Endothelial cell of umbilical vein (primary cell): Measurements from ENCODE around the gene LRRC70. TPM values are rescaled to one million over a fixed set of nuclear protein-coding genes. Genes with fewer than 3 reads are reported as not detected.

Experiments used
- BruUV-seq: library from RNA; stranded (reverse); fragments of 400-500 nt; replicated peaks from 2 replicates; lab custom pipeline; 2021; lab: Mats Ljungman, UMichigan
- CTCF ChIA-PET: fragments of 300-600, 350-600 bp; sonication (Branson Sonifier 250); formaldehyde crosslinking; loops from one replicate; lab custom pipeline; 2021; ENCODE audit warnings: antibody characterized with exemption, inconsistent platforms; lab: Charles Lee
- POLR2A ChIA-PET: fragments of 300-600, 350-600 bp; sonication (Branson Sonifier 250); formaldehyde crosslinking; loops from one replicate; lab custom pipeline; 2021; ENCODE audit warnings: antibody characterized with exemption, inconsistent platforms; lab: Charles Lee
- DNase-seq: peaks from one replicate; pipeline ENCODE4 v3.0.0-alpha.2; 2011; ENCODE audit warnings: low read depth, low spot score
- FAIRE-seq: peaks from 2 replicates; lab custom pipeline; 2011; peaks lifted over from hg19 to GRCh38; lab: Jason Lieb, UNC
- H2AFZ ChIP-seq: 2 replicates; pipeline ENCODE4 v1.6.0; 2012; ENCODE audit warnings: low read depth, low read length, control low read depth, inconsistent platforms
- H3K27ac ChIP-seq: 2 replicates; pipeline ENCODE4 v1.5.1; 2011; ENCODE audit warnings: low read depth, mild to moderate bottlenecking, control low read depth, low read length, moderate library complexity; ENCODE audit not compliant: insufficient read depth
- H3K27me3 ChIP-seq, 2 experiments: 2 replicates each; pipeline versions ENCODE4 v1.6.0 to v1.6.1; 2011; ENCODE audit warnings: low read length in 2 of 2, mixed read lengths in 1 of 2; ENCODE audit not compliant: control insufficient read depth in 2 of 2, insufficient read depth in 2 of 2
- H3K36me3 ChIP-seq, 2 experiments: 2 replicates in 1 of 2; 3 replicates in 1 of 2; pipeline ENCODE4 v1.5.1; 2011; ENCODE audit warnings: low read length in 2 of 2, mild to moderate bottlenecking in 1 of 2, moderate library complexity in 1 of 2; ENCODE audit not compliant: control insufficient read depth in 2 of 2, insufficient read depth in 2 of 2; ENCODE audit errors: extremely low read depth in 1 of 2
- H3K4me1 ChIP-seq: 3 replicates; pipeline ENCODE4 v1.5.1; 2011; ENCODE audit warnings: mild to moderate bottlenecking, low read length; ENCODE audit not compliant: control insufficient read depth, insufficient read depth; ENCODE audit errors: extremely low read depth
- H3K4me2 ChIP-seq: 2 replicates; pipeline ENCODE4 v1.6.1; 2011; ENCODE audit warnings: low read length, control low read depth, mixed read lengths; ENCODE audit not compliant: insufficient read depth
- H3K4me3 ChIP-seq, 3 experiments: fragments of 200-600 bp in 1 of 3; sonication (generic), shearing (Covaris generic) in 1 of 3; replicated peaks in 1 of 3; 2 replicates each; pipeline ENCODE4 v1.5.1; 2011 to 2016; ENCODE audit warnings: control low read depth in 3 of 3, low read length in 3 of 3, mild to moderate bottlenecking in 2 of 3, inconsistent platforms in 1 of 3, low read depth in 1 of 3, moderate library complexity in 1 of 3; ENCODE audit not compliant: insufficient read depth in 1 of 3
- H3K79me2 ChIP-seq: 2 replicates; pipeline ENCODE4 v1.6.0; 2012; ENCODE audit warnings: low read length, inconsistent platforms; ENCODE audit not compliant: control insufficient read depth, insufficient read depth
- H3K9ac ChIP-seq: replicated peaks from 2 replicates; pipeline ENCODE3; 2011; ENCODE audit warnings: low read length, control low read depth; ENCODE audit not compliant: insufficient read depth; ENCODE audit errors: extremely low read depth
- H3K9me1 ChIP-seq: replicated peaks from 3 replicates; pipeline ENCODE4 v1.6.0; 2011; ENCODE audit warnings: mild to moderate bottlenecking, low read length; ENCODE audit not compliant: control insufficient read depth, insufficient read depth; ENCODE audit errors: extremely low read depth
- H3K9me3 ChIP-seq: replicated peaks from 2 replicates; pipeline ENCODE4 v1.5.1; 2012; ENCODE audit warnings: low read length, inconsistent platforms; ENCODE audit not compliant: control insufficient read depth, insufficient read depth
- H4K20me1 ChIP-seq: replicated peaks from 2 replicates; pipeline ENCODE3; 2011; ENCODE audit warnings: mild to moderate bottlenecking, low read length; ENCODE audit not compliant: control insufficient read depth, insufficient read depth; ENCODE audit errors: extremely low read depth
- EZH2 ChIP-seq: IDR thresholded peaks from 2 replicates; pipeline ENCODE4 v1.6.1; 2012; ENCODE audit warnings: borderline replicate concordance, low read depth, mild to moderate bottlenecking, moderate library complexity, low read length, inconsistent platforms; ENCODE audit not compliant: severe bottlenecking
- FOS ChIP-seq: IDR thresholded peaks from 2 replicates; pipeline ENCODE4 v1.6.1; 2011; ENCODE audit warnings: mild to moderate bottlenecking, low read length, moderate library complexity, borderline replicate concordance; ENCODE audit not compliant: insufficient read depth
- GATA2 ChIP-seq: IDR thresholded peaks from 2 replicates; pipeline ENCODE4 v1.7.0; 2011; ENCODE audit warnings: low read depth, mild to moderate bottlenecking, moderate library complexity, mixed read lengths, low read length; ENCODE audit not compliant: insufficient read length, insufficient read depth
- JUN ChIP-seq: IDR thresholded peaks from 2 replicates; pipeline ENCODE4 v1.6.1; 2011; ENCODE audit warnings: borderline replicate concordance, low read depth; ENCODE audit not compliant: insufficient read length, insufficient read depth
- MYC ChIP-seq: IDR thresholded peaks from one replicate; pipeline ENCODE4 v1.6.1; 2011; ENCODE audit warnings: mild to moderate bottlenecking, low read depth, low read length
- POLR2A ChIP-seq: IDR thresholded peaks from 2 replicates; pipeline ENCODE4 v1.6.1; 2012; ENCODE audit warnings: low read depth, mild to moderate bottlenecking, control low read depth, low read length
- POLR2AphosphoS5 ChIP-seq: IDR thresholded peaks from 2 replicates; pipeline ENCODE4 v1.6.1; 2012; ENCODE audit warnings: low read depth, mild to moderate bottlenecking, control low read depth, low read length, moderate library complexity; ENCODE audit not compliant: insufficient read depth
- dilution Hi-C: fragments of 300-500 bp; cut with MboI; formaldehyde crosslinking; loops from one replicate; pipeline ENCODE4 v1.15.0; 2019; ENCODE audit warnings: low sequenced_read_pairs; ENCODE audit not compliant: extremely low pct_ligation_motif_present
- intact Hi-C: fragments of 100-400 bp; cut with micrococcal nuclease; formaldehyde crosslinking; loops from one replicate; pipeline ENCODE4 v1.10.0; 2022
- polyA plus RNA-seq, 4 experiments: library from polyadenylated mRNA; depleted of rRNA in 3 of 4; stranded (reverse) in 3 of 4; unstranded in 1 of 4; fragments of >200 nt; gene quantifications; 2 replicates each; pipeline versions ENCODE4 v1.2.1 to v1.2.3, GENCODE V29; 2011 to 2012; ENCODE audit warnings: missing spikeins in 1 of 4
- total RNA-seq: library from RNA; stranded (reverse); gene quantifications from 2 replicates; pipeline ENCODE4 v1.2.3, GENCODE V29; 2021
- TF ChIP-seq, protein P1 (sequence below), 2 donors: IDR thresholded peaks; 1 replicate in 1 of 2; 2 replicates in 1 of 2; pipeline ENCODE4 v1.5.1; 2011; ENCODE audit warnings: low read length in 2 of 2, mild to moderate bottlenecking in 2 of 2, moderate library complexity in 2 of 2, control low read depth in 1 of 2, inconsistent platforms in 1 of 2, low read depth in 1 of 2; ENCODE audit not compliant: insufficient read depth in 1 of 2; ENCODE audit errors: extremely low read depth in 1 of 2
- TF ChIP-seq, protein P2 (sequence below): IDR thresholded peaks from 2 replicates; pipeline ENCODE4 v1.6.1; 2011; ENCODE audit not compliant: insufficient read depth, insufficient read length

Gene LRRC70
- total and polyA plus RNA-seq, 2 donors (not counting 3 experiments of a cell fraction or from before 2014, with no cell fraction given), result 24.5 to 32.6 TPM

DNA sequence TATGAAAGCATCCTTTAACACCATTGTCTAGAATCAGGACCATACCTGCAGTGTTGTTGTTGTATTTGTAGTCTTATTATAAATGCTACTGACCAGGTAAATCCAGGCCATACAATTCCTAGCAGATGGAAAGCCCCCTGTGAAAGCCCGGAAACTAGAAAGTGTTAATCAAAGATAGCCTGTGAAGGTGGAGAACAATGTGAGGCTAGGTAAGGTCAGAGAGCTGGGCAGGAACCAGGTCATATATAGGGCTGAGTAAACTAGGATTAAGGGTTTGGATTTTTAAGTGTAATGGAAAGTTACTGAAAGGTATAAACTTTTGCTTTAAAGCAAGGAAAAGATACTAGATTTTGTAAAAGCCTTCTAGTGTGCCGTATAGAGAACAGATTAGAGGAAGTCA, 6.7 kb downstream of the LRRC70 start:
- dilution Hi-C loops (no loop called here), intact Hi-C loops (no loop called here)
- Histone ChIP-seq H3K36me3 (peaks cover 0 to 5% of the 10 kb centered on the region in 2 experiments), H3K4me1 (peaks cover 62% of the 10 kb centered on the region), H2AFZ (no peak overlapping the region), H3K4me3 (peak overlapping the region in 1 of 3 experiments; percentile 26), H3K79me2 (peaks cover 76% of the 10 kb centered on the region), H3K27me3 (no peaks in the 10 kb centered on the region), H3K9me1 (no peaks in the 10 kb centered on the region), H4K20me1 (no peaks in the 10 kb centered on the region), H3K27ac (peak overlapping the region; percentile 14), H3K9me3 (no peaks in the 10 kb centered on the region), H3K9ac (no peak overlapping the region), H3K4me2 (peak overlapping the region; percentile 77)
- no peak for FAIRE-seq
- ChIA-PET CTCF (interaction anchor here (0.9 to 4.0 kb wide), 3 partner anchors 15 to 125 kb away, joined by 3 to 31 read pairs (median 3); no protein-coding TSS in a partner anchor), POLR2A (no interaction called here)
- no peak for TF ChIP-seq EZH2
- no peak for TF ChIP-seq GATA2
- no TSS peak for BruUV-seq
- DNase-seq, result peak; percentile 57

DNA sequence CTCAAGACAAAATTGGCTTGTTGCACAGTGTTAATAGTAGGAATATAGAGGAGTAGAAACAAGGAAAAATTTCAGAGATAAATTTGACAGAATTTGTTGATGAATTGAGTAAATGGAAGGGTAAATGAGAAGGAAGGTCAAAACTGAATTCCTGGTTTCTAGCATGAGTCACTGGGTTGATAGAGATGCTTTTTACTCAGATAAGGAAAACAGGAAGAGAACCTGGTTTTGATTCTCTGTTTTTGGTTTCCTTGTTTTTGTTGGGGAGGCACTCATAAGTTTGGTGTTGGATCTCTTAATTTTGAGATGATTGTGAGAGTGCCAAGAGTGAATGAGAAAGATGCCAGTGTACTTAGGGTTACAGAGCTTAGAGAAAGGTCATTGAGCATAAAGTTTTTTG, 7.1 kb downstream of the LRRC70 start:
- CTCF ChIA-PET, result interaction anchor here (0.9 to 1.0 kb wide), 3 partner anchors 11 to 126 kb away, joined by 3 to 4 read pairs (median 3); no protein-coding TSS in a partner anchor
- Histone ChIP-seq H3K4me1 (peaks cover 58% of the 10 kb centered on the region), H3K27me3 (no peaks in the 10 kb centered on the region), H3K9ac (no peak overlapping the region), H2AFZ (no peak overlapping the region), H3K27ac (peak overlapping the region; percentile 14), H3K9me1 (no peaks in the 10 kb centered on the region), H3K36me3 (peaks cover 0 to 5% of the 10 kb centered on the region in 2 experiments), H4K20me1 (no peaks in the 10 kb centered on the region), H3K79me2 (peaks cover 72% of the 10 kb centered on the region), H3K4me3 (peak overlapping the region in 1 of 3 experiments; percentile 0), H3K4me2 (peak overlapping the region; percentile 77), H3K9me3 (no peaks in the 10 kb centered on the region)
- BruUV-seq, result no TSS peak
- peak; percentile 68 for TF ChIP-seq GATA2
- TF ChIP-seq JUN, result peak; percentile 58
- TF ChIP-seq POLR2A, result peak; percentile 50
- peak; percentile 15 for TF ChIP-seq POLR2AphosphoS5
- TF ChIP-seq FOS, result peak; percentile 76
- TF ChIP-seq, protein P1, sequence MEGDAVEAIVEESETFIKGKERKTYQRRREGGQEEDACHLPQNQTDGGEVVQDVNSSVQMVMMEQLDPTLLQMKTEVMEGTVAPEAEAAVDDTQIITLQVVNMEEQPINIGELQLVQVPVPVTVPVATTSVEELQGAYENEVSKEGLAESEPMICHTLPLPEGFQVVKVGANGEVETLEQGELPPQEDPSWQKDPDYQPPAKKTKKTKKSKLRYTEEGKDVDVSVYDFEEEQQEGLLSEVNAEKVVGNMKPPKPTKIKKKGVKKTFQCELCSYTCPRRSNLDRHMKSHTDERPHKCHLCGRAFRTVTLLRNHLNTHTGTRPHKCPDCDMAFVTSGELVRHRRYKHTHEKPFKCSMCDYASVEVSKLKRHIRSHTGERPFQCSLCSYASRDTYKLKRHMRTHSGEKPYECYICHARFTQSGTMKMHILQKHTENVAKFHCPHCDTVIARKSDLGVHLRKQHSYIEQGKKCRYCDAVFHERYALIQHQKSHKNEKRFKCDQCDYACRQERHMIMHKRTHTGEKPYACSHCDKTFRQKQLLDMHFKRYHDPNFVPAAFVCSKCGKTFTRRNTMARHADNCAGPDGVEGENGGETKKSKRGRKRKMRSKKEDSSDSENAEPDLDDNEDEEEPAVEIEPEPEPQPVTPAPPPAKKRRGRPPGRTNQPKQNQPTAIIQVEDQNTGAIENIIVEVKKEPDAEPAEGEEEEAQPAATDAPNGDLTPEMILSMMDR (IDR thresholded peaks at IDR 0.05; ENCODE audit: extremely low read depth in 1 of 2, insufficient read depth in 1 of 2, low read depth in 1 of 2, low read length in 2 of 2), result no peak
- TF ChIP-seq MYC, result no peak
- TF ChIP-seq, protein P2, sequence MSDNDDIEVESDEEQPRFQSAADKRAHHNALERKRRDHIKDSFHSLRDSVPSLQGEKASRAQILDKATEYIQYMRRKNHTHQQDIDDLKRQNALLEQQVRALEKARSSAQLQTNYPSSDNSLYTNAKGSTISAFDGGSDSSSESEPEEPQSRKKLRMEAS, result no peak
- FAIRE-seq, result peak; percentile 53
- POLR2A ChIA-PET, result interaction anchor here (0.8 kb wide), 1 partner anchor 9 kb away, joined by 4 read pairs; no protein-coding TSS in a partner anchor
- dilution Hi-C loops (no loop called here), intact Hi-C loops (no loop called here)
- DNase-seq, result peak; percentile 59
